MCF 10A (cell line): ENCODE results near the gene STAP1. TPM values are rescaled to one million over a fixed set of nuclear protein-coding genes. Genes with fewer than 3 reads are reported as not detected.
A peak's percentile ranks its signal among the peaks of the same experiment; 100 is the strongest.

Source experiments
- BruUV-seq: library from RNA; stranded (reverse); fragments of 400-500 nt; replicated peaks from 2 replicates; lab custom pipeline; 2021; lab: Mats Ljungman, UMichigan
- CTCF ChIA-PET: fragments of 300-600 bp; sonication (Branson Sonifier 250); formaldehyde crosslinking; extraction: SDS; loops from one replicate; lab custom pipeline; 2021; ENCODE audit warnings: antibody characterized with exemption, inconsistent platforms; lab: Yijun Ruan, JAX
- POLR2A ChIA-PET: fragments of 300-600, 350-650 bp; sonication (Branson Sonifier 250); formaldehyde crosslinking; extraction: SDS; loops from one replicate; lab custom pipeline; 2020; ENCODE audit warnings: antibody characterized with exemption, inconsistent platforms; lab: Yijun Ruan, JAX
- DNase-seq: peaks from one replicate; pipeline ENCODE4 v3.0.0-alpha.2; 2018; ENCODE audit not compliant: unreplicated experiment
- H3K27ac Mint-ChIP-seq: one replicate; pipeline ENCODE4 v1.8.0; 2022; ENCODE audit warnings: mild to moderate bottlenecking, low read depth, mixed read lengths; ENCODE audit not compliant: unreplicated experiment
- H3K27me3 Mint-ChIP-seq: one replicate; pipeline ENCODE4 v1.8.0; 2022; ENCODE audit warnings: mixed read lengths; ENCODE audit not compliant: insufficient read depth, unreplicated experiment
- H3K36me3 Mint-ChIP-seq: one replicate; pipeline ENCODE4 v1.8.0; 2022; ENCODE audit warnings: mild to moderate bottlenecking, moderate library complexity, mixed read lengths; ENCODE audit not compliant: insufficient read depth, unreplicated experiment
- H3K4me1 Mint-ChIP-seq: one replicate; pipeline ENCODE4 v1.8.0; 2022; ENCODE audit warnings: mixed read lengths; ENCODE audit not compliant: insufficient read depth, unreplicated experiment
- H3K4me3 Mint-ChIP-seq: one replicate; pipeline ENCODE4 v1.8.0; 2022; ENCODE audit warnings: mild to moderate bottlenecking, moderate library complexity, mixed read lengths; ENCODE audit not compliant: unreplicated experiment
- H3K9me3 Mint-ChIP-seq: one replicate; pipeline ENCODE4 v1.8.0; 2022; ENCODE audit warnings: mixed read lengths; ENCODE audit not compliant: unreplicated experiment
- CTCF ChIP-seq: fragments of 200-600 bp; IDR thresholded peaks from one replicate; pipeline ENCODE4 v1.8.0; 2022; ENCODE audit warnings: antibody characterized with exemption, mild to moderate bottlenecking; ENCODE audit not compliant: unreplicated experiment
- intact Hi-C: fragments of 100-400 bp; cut with micrococcal nuclease; formaldehyde crosslinking; loops from 2 replicates; pipeline ENCODE4 v1.14.1; 2022
- total RNA-seq: library from RNA; stranded (reverse); gene quantifications from 2 replicates; pipeline ENCODE4 v1.2.3, GENCODE V29; 2022

The STAP1 gene
- total RNA-seq, 1 experiment from 2014 or later, result not detected

- no peak for TF ChIP-seq CTCF
- BruUV-seq, result no TSS peak
- H3K9me3 Mint-ChIP-seq, result no peaks in the 10 kb centered on the region
- ChIA-PET CTCF (no interaction called here), POLR2A (no interaction called here)
- no peak for DNase-seq
- no peak overlapping the region for H3K27ac Mint-ChIP-seq
- H3K4me1 Mint-ChIP-seq, result no peaks in the 10 kb centered on the region
- no peaks in the 10 kb centered on the region for H3K27me3 Mint-ChIP-seq
- peaks cover 69% of the 10 kb centered on the region for H3K36me3 Mint-ChIP-seq
- intact Hi-C loops, result no loop called here
- no peak overlapping the region for H3K4me3 Mint-ChIP-seq
Measured at GRCh38 chr4:67533112-67533511, 25.4 kb upstream of the STAP1 start.

GRCh38 chr4:67535280-67535840, 23.2 kb upstream of the STAP1 start:
- no peaks in the 10 kb centered on the region for H3K9me3 Mint-ChIP-seq
- POLR2A ChIA-PET, result interaction anchor here (1.0 kb wide), 1 partner anchor 10 kb away, joined by 6 read pairs; the partner anchor contains the start of gene CENPC
- DNase-seq, result no peak
- H3K36me3 Mint-ChIP-seq, result peaks cover 75% of the 10 kb centered on the region
- no peaks in the 10 kb centered on the region for H3K4me1 Mint-ChIP-seq
- TF ChIP-seq CTCF, result no peak
- intact Hi-C loops, result no loop called here
- H3K27me3 Mint-ChIP-seq, result no peaks in the 10 kb centered on the region
- CTCF ChIA-PET, result interaction anchor here (0.6 kb wide), 1 partner anchor 128 kb away, joined by 4 read pairs; no protein-coding TSS in a partner anchor
- H3K27ac Mint-ChIP-seq, result no peak overlapping the region
- H3K4me3 Mint-ChIP-seq, result no peak overlapping the region
- no TSS peak for BruUV-seq

- no peak overlapping the region for H3K4me3 Mint-ChIP-seq
- no peak overlapping the region for H3K27ac Mint-ChIP-seq
- DNase-seq, result no peak
- no TSS peak for BruUV-seq
- ChIA-PET CTCF (interaction anchor here (0.9 to 1.6 kb wide), 2 partner anchors 131 to 836 kb away, joined by 3 to 4 read pairs; no protein-coding TSS in a partner anchor), POLR2A (no interaction called here)
- no peak for TF ChIP-seq CTCF
- no peaks in the 10 kb centered on the region for H3K27me3 Mint-ChIP-seq
- intact Hi-C loops, result loop anchor here (10.0 kb wide), 1 partner anchor 635 kb away; no protein-coding TSS in a partner anchor
- H3K4me1 Mint-ChIP-seq, result peaks cover 23% of the 10 kb centered on the region
- H3K9me3 Mint-ChIP-seq, result no peaks in the 10 kb centered on the region
- H3K36me3 Mint-ChIP-seq, result peaks cover 59% of the 10 kb centered on the region
Measured at GRCh38 chr4:67539830-67540229, 18.7 kb upstream of the STAP1 start.

- POLR2A ChIA-PET, result interaction anchor here (1.0 kb wide), 1 partner anchor 11 kb away, joined by 3 read pairs; no protein-coding TSS in a partner anchor
- CTCF ChIA-PET, result no interaction called here
- Mint-ChIP-seq H3K27ac (peak overlapping the region; percentile 65), H3K4me3 (no peak overlapping the region), H3K27me3 (no peaks in the 10 kb centered on the region), H3K9me3 (no peaks in the 10 kb centered on the region), H3K4me1 (peaks cover 23% of the 10 kb centered on the region), H3K36me3 (peaks cover 45% of the 10 kb centered on the region)
- BruUV-seq, result no TSS peak
- peak; percentile 19 for DNase-seq
- no peak for TF ChIP-seq CTCF
- intact Hi-C loops, result loop anchor here (10.0 kb wide), 1 partner anchor 633 kb away; no protein-coding TSS in a partner anchor
Measured at GRCh38 chr4:67542076-67542475, 16.5 kb upstream of the STAP1 start.
